Tibial nerve (tissue), 4 donors: ENCODE measurements around the gene FADS6. TPM values are rescaled to one million over a fixed set of nuclear protein-coding genes. Genes with fewer than 3 reads are reported as not detected.

Experiments
- DNase-seq, 2 donors: peaks; one replicate each; pipeline ENCODE4 v3.0.0-alpha.2; 2019; ENCODE audit warnings: low spot score in 2 of 2
- H3K27ac ChIP-seq, 4 donors: fragments of 200-600 bp; sonication (generic) in 3 of 4; one replicate each; pipeline ENCODE4 v1.5.1; 2017 to 2019; ENCODE audit warnings: mild to moderate bottlenecking in 1 of 4
- H3K27me3 ChIP-seq, 2 donors: fragments of 200-600 bp; sonication (generic) in 1 of 2; one replicate each; pipeline versions ENCODE4 v1.5.1 to v1.6.0; 2017 to 2019
- H3K36me3 ChIP-seq, 3 donors: fragments of 200-600 bp; sonication (generic); one replicate each; pipeline ENCODE4 v1.5.1; 2018 to 2019
- H3K4me1 ChIP-seq, 4 donors: fragments of 200-600 bp; sonication (generic) in 3 of 4; one replicate each; pipeline ENCODE4 v1.5.1; 2017 to 2019
- H3K4me3 ChIP-seq, 4 donors: fragments of 200-600 bp; sonication (generic) in 3 of 4; one replicate each; pipeline ENCODE4 v1.5.1; 2017 to 2019; ENCODE audit warnings: mild to moderate bottlenecking in 1 of 4, moderate library complexity in 1 of 4
- H3K9me3 ChIP-seq, 4 donors: fragments of 200-600 bp; sonication (generic) in 3 of 4; one replicate each; pipeline ENCODE4 v1.5.1; 2017 to 2019
- EP300 ChIP-seq, 2 donors: sonication (generic); formaldehyde crosslinking; IDR thresholded peaks; one replicate each; pipeline ENCODE4 v1.6.1; 2017; ENCODE audit warnings: antibody characterized with exemption in 2 of 2, mild to moderate bottlenecking in 1 of 2
- POLR2A ChIP-seq, 2 donors: fragments of 450-650 bp; IDR thresholded peaks; one replicate each; pipeline ENCODE4 v1.6.1; 2017; ENCODE audit warnings: antibody characterized with exemption in 2 of 2, mild to moderate bottlenecking in 2 of 2, moderate library complexity in 2 of 2
- WGBS, 2 donors: methylation state at CpG; one replicate each; pipeline ENCODE4 v1.1.5; 2018; 5-methylcytosine and 5-hydroxymethylcytosine counted together
- total RNA-seq, 4 donors: library from RNA; depleted of rRNA; stranded (reverse); fragments of >200 nt; gene quantifications; one replicate each; pipeline ENCODE4 v1.1.0, GENCODE V29; 2016
- TF ChIP-seq, protein P1 (sequence below), 5 experiments: fragments of 200-600 bp in 3 of 5; fragments of 450-650 bp in 2 of 5; sonication (generic) in 3 of 5; IDR thresholded peaks; one replicate each; pipeline ENCODE4 v1.5.1; 2016 to 2019; ENCODE audit warnings: antibody characterized with exemption in 5 of 5, mild to moderate bottlenecking in 3 of 5, moderate library complexity in 2 of 5

The FADS6 gene
- total RNA-seq, 4 donors from 2014 or later, result not detected

DNA sequence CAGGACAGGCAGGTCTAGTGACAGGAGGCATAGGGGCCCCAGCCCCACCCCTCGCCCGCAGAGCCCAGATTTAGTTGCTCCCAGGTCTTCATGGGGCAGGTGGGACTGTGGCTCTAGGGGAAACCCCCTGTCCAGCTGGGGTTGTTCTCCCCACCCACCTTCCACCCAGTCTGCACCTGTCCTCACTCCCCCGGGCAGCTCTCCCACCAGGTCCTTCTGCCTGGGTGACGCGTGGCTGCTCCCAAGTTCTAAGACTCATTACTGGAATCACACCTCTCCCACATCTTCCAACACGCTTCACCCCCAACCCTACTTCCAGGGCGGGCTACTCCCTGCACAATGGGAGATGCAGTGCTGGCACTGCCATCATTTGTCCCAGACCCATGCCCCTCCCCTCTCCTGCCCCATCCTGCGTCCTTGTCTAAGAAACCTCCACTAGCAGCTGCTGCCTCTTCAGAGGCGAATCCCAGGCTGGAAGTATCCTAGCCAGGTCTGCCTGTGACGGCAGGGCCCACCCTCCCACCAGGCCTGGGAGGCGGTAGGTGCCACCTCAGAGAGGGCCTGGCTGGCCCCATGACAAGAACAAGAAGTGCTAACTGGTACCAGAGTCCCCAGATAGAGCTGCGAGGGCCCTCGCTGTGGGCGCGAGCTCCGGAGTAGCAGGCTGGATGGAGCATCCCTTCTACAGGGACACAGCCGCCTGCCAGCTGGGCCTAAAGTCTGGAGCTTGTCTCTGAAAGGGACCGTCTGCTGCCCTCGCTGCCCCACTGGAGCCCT lies 56.6 kb downstream of the FADS6 start:
- Histone ChIP-seq H3K4me3 (no peak overlapping the region), H3K9me3 (no peaks in the 10 kb centered on the region), H3K27me3 (no peaks in the 10 kb centered on the region), H3K36me3 (peaks cover 0 to 43% (median 0%) of the 10 kb centered on the region in 3 donors), H3K27ac (no peak overlapping the region), H3K4me1 (peaks cover 4 to 22% (median 15%) of the 10 kb centered on the region in 4 donors)
- TF ChIP-seq EP300 (IDR thresholded peaks at IDR 0.05) (no peak), POLR2A (IDR thresholded peaks at IDR 0.05) (no peak)
- TF ChIP-seq, protein P1, sequence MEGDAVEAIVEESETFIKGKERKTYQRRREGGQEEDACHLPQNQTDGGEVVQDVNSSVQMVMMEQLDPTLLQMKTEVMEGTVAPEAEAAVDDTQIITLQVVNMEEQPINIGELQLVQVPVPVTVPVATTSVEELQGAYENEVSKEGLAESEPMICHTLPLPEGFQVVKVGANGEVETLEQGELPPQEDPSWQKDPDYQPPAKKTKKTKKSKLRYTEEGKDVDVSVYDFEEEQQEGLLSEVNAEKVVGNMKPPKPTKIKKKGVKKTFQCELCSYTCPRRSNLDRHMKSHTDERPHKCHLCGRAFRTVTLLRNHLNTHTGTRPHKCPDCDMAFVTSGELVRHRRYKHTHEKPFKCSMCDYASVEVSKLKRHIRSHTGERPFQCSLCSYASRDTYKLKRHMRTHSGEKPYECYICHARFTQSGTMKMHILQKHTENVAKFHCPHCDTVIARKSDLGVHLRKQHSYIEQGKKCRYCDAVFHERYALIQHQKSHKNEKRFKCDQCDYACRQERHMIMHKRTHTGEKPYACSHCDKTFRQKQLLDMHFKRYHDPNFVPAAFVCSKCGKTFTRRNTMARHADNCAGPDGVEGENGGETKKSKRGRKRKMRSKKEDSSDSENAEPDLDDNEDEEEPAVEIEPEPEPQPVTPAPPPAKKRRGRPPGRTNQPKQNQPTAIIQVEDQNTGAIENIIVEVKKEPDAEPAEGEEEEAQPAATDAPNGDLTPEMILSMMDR (IDR thresholded peaks at IDR 0.05), result no peak
- 95 to 96% methylated on average over 11 of the region's 19 CpGs for WGBS, 2 donors
- no peak for DNase-seq

DNA sequence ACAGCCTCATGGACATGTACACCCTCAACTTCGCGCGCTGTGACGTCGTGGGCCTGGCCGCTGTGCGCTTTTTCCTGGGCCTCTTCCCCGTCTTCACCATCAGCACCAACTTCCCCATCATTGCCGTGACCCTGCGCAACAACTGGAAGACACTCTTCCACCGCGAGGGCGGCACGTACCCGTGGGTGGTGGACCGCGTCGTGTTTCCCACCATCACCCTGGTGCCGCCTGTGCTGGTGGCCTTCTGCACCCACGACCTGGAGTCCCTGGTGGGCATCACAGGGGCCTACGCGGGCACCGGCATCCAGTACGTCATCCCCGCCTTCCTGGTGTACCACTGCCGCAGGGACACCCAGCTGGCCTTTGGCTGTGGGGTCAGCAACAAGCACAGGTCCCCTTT lies 57.2 kb downstream of the FADS6 start:
- peaks cover 0 to 48% (median 0%) of the 10 kb centered on the region in 3 donors for H3K36me3 ChIP-seq
- no peak overlapping the region for H3K27ac ChIP-seq
- H3K9me3 ChIP-seq, result no peaks in the 10 kb centered on the region
- no peaks in the 10 kb centered on the region for H3K27me3 ChIP-seq
- peaks cover 4 to 15% (median 8%) of the 10 kb centered on the region in 4 donors for H3K4me1 ChIP-seq
- 94 to 97% methylated on average over 26 of the region's 26 CpGs for WGBS, 2 donors
- no peak overlapping the region for H3K4me3 ChIP-seq
- no peak for TF ChIP-seq EP300 (IDR thresholded peaks at IDR 0.05)
- no peak for TF ChIP-seq POLR2A (IDR thresholded peaks at IDR 0.05)
- TF ChIP-seq, protein P1 (IDR thresholded peaks at IDR 0.05), result no peak
- DNase-seq, result no peak

DNA sequence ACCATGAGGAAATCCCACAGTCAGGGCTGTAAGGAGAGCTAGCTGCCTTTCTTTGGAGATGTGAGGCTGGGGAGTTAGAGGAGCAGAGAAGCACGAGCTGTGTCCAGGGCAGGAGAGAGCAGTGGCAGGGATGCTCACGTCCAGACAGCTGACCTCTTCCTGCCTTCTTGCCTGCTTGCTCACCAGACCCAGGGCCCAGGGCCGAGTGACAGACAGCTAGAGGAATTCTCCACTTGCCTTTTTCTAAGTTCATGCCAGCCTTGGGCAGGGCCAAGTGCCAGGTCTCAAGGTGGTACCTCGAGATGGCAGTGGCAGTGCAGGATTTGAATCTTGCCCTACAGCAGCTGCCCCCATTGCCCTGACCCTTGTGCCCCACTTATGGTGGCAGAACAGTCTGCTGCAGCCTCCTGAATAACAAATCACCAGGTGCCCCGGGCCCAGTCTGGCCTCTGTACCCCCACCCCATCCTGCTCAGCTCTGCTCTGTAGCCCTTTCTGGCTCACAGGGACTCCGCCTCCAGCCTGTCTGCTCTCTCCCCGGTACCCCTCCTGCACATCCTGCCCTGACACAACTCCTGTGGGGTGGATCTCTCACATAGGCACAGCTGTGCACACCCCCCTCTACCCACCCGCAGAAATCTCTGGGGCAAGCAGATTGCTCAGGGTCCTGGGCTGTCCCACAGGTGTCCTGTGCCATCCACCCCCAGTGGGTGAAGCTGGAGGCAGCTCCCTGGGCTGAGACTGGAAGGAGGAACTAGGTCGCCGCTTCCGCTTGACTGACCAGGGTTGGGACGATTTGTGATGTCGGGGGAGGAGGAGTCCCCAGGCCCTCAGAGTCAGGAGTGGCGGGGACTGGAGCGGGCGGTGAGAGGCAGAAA lies 59.7 kb downstream of the FADS6 start:
- WGBS, 2 donors, result 63 to 68% methylated on average over 11 to 16 of the region's 16 CpGs
- TF ChIP-seq, protein P1 (IDR thresholded peaks at IDR 0.05), result no peak
- TF ChIP-seq POLR2A (IDR thresholded peaks at IDR 0.05), result no peak
- Histone ChIP-seq H3K36me3 (peaks cover 0 to 68% (median 0%) of the 10 kb centered on the region in 3 donors), H3K27ac (no peak overlapping the region), H3K4me1 (no peaks in the 10 kb centered on the region), H3K27me3 (no peaks in the 10 kb centered on the region), H3K9me3 (no peaks in the 10 kb centered on the region), H3K4me3 (no peak overlapping the region)
- peak in 1 of 2 donors; percentile 33 for DNase-seq

DNA sequence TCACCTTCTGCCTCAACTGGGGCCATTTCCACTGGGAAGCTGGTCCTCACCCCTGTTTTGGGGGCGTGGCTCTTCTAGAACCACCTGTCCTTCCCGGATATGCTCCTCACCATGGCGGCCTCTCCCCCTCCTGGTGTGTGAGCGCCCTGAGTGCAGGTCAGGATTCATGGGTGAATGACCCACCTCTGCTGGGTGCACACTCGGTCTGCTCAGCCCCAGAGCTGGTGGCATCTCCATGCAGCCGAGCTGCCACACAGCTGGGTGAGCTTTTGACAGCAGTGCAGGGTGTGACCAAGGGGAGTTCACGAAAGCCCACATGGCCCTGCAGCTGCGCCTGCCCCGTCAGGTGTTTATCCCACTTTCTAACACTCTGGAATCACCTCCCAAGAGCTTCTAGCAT lies 61.0 kb downstream of the FADS6 start:
- Histone ChIP-seq H3K4me1 (no peaks in the 10 kb centered on the region), H3K9me3 (no peaks in the 10 kb centered on the region), H3K36me3 (peaks cover 0 to 64% (median 0%) of the 10 kb centered on the region in 3 donors), H3K27ac (no peak overlapping the region), H3K4me3 (no peak overlapping the region), H3K27me3 (no peaks in the 10 kb centered on the region)
- no peak for DNase-seq
- TF ChIP-seq POLR2A (IDR thresholded peaks at IDR 0.05) (no peak), EP300 (IDR thresholded peaks at IDR 0.05) (no peak)
- TF ChIP-seq, protein P1 (IDR thresholded peaks at IDR 0.05), result no peak
- WGBS, 2 donors, result 89 to 93% methylated on average over 9 of the region's 9 CpGs
